ENCODE data around the gene RPS15. TPM values are rescaled to one million over a fixed set of nuclear protein-coding genes. Genes with fewer than 3 reads are reported as not detected.
"Not testable (repeated sequence)": the region's sequence is repeated elsewhere in the genome, so short reads cannot be mapped to it uniquely, and the experiment has no call there.

Gene RPS15
- total RNA-seq, 1 experiment from 2014 or later: 450 TPM

DNA sequence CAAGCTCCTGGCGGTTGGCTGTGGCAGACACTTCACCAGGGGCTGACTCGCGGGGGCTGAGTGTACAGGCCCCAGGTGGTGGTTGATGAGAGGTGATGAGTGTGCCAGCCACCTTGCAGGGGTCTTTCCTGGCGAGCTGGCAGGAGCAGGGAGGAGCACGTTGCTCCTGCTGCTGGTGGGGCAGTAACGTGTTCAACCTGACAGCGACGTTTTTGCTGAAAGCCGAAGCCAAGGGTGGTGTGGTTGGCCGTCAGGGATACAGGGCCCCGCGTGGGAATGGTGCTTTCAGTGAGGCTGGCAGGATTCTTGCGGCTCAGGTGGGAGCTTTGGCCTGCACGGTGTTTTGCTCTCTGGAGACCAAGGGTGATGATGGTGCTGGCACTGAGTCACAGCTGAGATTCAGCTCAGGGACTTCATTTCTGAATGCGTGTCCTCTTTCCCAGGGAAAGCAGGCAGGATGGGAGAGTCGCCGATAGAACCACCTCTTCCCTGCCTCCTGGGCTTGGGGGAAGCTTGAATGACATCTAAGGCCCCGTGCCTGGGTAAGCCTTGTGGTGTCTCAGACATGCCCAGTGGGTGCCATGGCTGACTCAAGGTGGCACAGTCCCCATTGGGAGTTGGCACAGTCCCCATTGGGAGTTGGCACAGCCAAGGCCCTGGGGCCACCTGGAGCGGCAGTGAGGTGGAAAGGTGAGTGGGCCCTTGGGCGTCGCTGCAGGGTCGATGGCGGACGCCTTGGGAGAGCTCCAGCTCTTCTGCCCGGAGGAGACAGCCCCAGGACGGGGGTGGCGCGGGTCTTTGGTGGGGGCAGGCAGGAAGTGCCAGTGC, 22.0 kb upstream of the RPS15 start:
- no peak for DNase-seq (ENCODE audit: low read depth)
- in situ Hi-C loops (cut with HindIII; ENCODE audit: low pct_unique_long_range_greater_than_20kb, low sequenced_read_pairs): no loop called here

DNA sequence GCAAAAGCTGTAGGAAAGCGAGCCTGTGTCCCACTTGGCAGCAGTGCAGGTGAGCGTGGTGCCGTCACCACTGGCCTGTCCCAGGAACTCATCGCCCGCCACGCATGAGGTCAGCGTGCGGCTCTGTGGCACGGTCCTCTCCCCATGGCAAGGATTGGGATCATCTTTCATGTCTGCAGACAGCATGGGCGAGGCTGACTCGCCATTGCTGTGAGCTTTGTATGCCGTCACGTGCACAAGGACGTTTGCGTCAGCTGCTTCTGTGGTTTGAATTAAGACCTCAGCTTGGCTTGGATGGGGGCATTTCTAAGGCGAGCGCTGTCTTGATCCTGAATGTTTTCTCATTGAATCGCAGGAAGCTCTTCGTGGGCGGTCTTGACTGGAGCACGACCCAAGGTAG, 21.1 kb upstream of the RPS15 start:
- in situ Hi-C loops (cut with HindIII; ENCODE audit: low pct_unique_long_range_greater_than_20kb, low sequenced_read_pairs): no loop called here

DNA sequence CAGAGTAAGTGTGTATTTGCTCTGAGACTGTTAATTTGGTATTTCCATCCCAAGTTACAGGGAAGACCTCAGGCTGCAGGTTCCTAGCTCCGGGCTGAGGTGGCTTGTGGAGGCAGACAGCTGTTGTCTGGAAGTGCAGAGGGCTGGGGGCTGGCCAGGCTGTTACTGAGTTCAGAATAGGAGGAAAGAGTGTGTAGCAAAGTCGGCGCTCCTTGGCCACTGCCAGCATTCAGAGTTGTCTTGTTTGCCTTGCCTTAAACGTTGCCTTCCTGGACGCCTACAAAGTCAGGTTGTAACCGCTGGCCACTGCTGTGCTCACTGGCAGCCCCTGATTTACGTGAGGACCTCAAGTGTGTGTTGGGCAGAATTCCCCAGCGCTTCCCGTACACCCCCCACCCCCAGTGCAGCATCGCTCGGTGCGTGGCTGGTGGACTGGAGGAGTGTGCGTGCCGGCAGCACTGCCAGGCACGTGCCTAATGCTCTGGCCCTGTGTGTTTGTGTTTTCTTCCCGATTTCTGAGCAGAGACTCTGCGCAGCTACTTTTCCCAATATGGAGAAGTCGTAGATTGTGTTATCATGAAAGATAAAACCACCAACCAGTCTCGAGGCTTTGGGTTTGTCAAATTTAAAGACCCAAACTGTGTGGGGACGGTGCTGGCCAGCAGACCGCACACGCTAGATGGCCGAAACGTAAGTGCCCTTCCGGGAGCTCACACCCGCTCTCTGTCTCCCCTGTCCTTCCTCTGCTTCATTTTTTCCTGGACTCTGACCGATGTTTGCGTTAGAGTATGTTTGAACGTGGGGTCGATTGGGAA, 20.3 kb upstream of the RPS15 start:
- in situ Hi-C loops (cut with HindIII; ENCODE audit: low pct_unique_long_range_greater_than_20kb, low sequenced_read_pairs): no loop called here
- no peak for DNase-seq (ENCODE audit: low read depth)

More for the DNA sequence above, 21.1 kb upstream of the RPS15 start:
- no peak for DNase-seq (ENCODE audit: low read depth)

DNA sequence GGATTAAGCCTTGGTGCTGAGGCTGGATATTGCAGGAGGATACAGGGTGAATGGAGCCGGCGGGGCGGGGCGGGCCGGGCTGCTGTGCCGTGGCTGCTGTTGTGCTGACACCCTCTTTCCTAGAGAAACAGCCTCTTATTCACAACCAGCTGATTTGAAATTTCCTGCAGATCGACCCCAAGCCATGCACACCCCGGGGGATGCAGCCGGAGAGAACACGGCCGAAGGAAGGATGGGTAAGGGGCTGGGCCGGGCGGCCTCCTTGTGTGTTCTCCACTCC, 19.8 kb upstream of the RPS15 start:
- in situ Hi-C loops (cut with HindIII; ENCODE audit: low pct_unique_long_range_greater_than_20kb, low sequenced_read_pairs): no loop called here
- DNase-seq (ENCODE audit: low read depth): no peak

DNA sequence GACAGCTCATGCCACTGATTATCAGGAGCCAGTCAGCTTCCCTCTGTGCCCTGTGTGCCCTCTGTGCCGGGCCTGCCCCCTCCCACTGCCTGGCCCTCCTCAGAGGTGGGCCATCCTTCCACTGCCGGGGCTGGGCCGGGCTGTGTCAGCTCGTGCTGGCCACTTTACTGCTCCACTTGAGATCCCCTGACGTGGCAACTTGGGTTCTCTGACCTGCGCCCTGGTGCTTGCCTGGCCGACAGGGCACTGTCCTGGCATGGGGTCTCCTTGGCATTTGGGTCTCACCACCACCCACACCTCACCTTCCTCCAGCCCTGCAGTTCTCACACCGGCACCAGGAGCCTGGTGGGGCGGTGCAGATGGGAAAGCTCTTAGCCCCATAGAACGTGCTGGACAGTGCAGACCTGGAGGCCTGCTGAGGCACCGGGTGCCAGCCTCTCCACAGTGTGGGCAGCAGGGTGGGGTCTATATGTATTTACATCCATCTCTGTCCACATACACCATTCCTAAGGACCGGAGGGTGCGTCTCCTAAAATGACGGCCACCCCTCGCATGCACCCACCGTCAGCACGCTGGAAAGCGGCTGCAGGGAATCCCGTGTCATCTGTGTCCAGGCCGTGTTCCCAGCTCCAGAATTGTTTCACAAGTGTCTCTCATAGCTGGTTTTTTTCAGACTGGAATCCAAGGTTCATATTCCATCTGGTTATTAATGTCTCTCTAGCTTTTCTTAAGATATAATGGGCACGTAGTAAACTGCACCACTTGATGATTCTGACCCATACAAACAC, 19.1 kb upstream of the RPS15 start:
- in situ Hi-C loops (cut with HindIII; ENCODE audit: low pct_unique_long_range_greater_than_20kb, low sequenced_read_pairs): no loop called here
- no peak for DNase-seq (ENCODE audit: low read depth)

DNA sequence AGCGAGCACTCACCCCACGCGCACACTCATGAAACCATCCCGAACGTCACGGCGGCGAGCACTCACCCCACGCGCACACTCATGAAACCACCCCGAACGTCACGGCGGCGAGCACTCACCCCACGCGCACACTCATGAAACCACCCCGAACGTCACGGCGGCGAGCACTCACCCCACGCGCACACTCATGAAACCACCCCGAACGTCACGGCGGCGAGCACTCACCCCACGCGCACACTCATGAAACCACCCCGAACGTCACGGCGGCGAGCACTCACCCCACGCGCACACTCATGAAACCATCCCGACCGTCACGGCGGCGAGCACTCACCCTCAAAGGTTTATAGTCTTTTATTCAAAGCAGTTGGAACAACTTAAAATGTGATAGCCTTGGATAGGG, 18.1 kb upstream of the RPS15 start:
- DNase-seq (ENCODE audit: low read depth); in situ Hi-C loops (cut with HindIII; ENCODE audit: low pct_unique_long_range_greater_than_20kb, low sequenced_read_pairs): not testable (repeated sequence)

DNA sequence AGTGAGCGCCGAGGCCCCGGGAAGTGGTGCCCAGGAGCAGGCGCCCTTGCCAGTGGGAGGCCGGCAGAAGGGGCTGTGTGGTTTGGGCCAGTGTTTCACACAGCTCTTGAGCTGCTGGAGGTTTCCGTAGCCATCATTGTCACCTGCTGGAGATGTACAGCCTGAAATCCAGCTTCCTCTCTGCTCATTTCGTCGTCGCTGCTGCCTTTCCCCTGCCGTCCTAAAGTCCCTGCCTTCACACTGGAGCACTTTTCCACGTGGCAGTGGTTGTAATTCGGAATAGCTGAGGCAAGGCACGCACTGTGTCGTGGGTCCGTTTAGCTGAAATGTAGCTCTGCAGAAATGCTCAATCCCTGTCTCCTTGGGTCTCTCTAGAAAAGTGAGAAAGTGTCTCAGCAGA, 17.6 kb upstream of the RPS15 start:
- no peak for DNase-seq (ENCODE audit: low read depth)

DNA sequence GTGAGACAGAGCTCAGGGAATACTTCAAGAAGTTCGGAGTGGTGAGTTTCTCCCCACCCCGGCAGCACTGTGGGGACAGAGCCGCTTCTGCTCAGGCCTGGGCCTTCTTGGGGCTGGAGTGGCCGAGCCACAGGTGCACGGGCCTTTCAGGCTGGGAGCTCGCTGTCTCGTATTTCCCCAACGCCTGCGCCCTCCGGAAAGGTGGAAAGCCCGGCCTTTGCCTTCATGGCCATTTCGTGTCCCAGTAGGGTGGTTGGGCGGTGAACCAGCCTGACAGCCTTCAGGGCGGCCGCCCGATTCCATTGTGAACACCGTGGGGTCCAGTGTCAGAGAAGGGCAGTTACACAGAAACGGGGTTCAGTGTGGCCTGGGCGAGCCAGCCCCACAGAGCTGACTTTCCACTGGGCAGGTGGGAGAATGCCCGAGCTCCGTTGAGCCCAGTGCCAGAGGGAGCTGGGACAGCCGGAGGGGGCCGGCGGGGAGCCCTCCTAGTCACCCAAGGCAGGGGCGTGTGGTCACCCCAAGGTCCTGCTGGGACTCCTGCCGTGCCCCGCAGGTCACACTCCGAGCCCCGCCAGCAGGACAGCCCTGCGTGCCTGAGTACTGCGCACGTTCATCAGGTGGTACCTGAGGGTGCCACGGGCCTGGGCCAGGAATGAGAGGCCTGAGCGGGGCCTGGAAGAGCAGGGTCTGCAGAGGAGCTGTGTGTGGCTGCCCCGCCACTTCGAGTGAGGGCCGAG, 16.8 kb upstream of the RPS15 start:
- DNase-seq (ENCODE audit: low read depth): no peak
- in situ Hi-C loops (cut with HindIII; ENCODE audit: low pct_unique_long_range_greater_than_20kb, low sequenced_read_pairs): no loop called here

More for the DNA sequence above, 17.6 kb upstream of the RPS15 start:
- in situ Hi-C loops (cut with HindIII; ENCODE audit: low pct_unique_long_range_greater_than_20kb, low sequenced_read_pairs): no loop called here

DNA sequence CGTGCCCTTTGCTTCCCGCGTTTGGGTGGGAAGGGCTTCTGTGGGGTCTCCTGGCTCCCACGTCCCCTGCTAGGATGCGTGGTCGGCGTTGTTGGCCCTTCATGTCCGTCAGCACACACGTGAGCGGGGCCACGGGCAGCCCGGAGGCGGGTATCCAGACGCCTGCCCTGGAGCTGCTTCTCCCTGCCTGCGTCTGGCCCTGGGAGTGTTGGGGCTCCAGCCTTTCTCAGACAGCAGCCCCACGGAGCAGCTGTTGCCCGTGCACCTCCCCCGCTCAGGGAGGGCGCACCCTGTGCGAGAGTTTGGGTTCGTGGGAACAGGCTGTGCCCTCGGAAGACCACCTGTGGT, 16.3 kb upstream of the RPS15 start:
- in situ Hi-C loops (cut with HindIII; ENCODE audit: low pct_unique_long_range_greater_than_20kb, low sequenced_read_pairs): no loop called here

DNA sequence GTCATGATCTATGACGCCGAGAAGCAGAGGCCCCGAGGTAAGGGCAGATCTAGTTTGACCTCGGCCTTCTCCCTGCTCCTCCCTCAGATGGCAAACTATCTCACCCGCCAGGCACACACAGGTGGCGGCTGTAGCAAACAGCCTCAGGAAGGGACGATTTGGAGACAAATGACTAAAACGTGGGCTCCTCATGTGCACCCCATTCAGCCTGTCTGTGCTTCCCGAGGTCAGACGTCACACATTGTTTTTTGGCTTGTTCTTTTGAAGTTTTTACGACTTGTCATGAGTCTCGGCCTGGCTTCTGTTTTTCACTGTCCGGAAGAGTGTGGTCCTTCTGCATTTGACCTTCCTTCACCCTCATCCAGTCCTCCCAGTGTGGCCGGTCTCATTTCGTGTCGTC, 15.8 kb upstream of the RPS15 start:
- DNase-seq (ENCODE audit: low read depth): no peak
- in situ Hi-C loops (cut with HindIII; ENCODE audit: low pct_unique_long_range_greater_than_20kb, low sequenced_read_pairs): no loop called here

More for the DNA sequence above, 16.3 kb upstream of the RPS15 start:
- DNase-seq (ENCODE audit: low read depth): no peak

DNA sequence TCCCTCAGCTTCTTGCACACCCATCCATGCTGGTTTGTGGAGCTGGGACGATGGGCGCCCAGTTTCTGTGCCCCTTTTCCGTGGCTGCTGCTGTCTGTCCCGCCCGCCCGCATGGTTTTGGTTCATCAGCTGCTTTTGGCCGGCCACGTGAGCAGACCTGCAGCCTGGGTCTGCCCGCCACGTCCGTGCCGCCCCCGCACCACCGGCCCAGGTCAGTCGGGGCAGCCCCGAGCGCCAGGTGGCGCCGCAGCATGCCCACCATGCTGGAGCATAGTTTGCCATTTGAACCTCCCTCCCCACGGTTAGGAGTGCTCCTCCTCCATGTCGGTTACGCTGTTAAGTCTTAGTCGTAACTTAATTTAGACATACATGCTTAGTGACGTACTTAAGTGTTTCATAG, 15.3 kb upstream of the RPS15 start:
- DNase-seq (ENCODE audit: low read depth): no peak
- in situ Hi-C loops (cut with HindIII; ENCODE audit: low pct_unique_long_range_greater_than_20kb, low sequenced_read_pairs): no loop called here

DNA sequence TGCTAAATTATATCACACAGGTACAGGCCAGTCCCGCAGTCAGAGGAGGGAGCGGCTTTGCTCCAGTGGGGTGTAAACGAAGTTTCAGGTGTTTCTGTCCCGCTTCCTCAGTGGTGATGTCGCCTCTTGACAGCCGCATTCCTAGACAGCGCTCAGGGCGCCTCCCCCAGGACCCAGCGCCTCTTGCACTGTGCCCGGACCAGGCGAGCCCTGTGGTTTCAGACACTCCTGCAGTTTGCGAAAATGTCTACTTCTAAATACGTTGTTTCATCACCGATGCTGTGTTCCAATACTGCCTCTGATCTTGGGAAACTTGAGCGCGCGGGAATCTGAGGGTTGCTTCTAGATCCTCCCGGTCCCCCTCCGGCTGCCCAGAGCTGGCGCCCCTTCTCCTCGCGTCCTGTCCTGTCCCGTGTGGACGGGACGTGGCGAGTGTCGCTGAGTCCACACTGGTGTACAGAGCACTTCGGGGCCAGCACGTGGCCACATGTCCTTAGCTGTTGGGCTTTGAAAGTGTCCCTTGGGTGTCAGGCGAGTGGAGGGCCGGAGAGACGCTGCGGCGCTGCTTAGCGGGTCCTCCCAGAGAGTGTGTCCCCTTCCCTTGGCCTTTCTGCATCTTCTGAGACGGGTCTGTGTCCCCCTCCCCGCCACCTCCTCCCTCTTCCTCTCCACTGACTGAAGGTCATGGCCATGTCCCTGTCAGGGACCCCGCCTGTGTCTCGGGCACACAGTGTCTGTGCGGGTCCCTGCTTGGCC, 14.6 kb upstream of the RPS15 start:
- no peak for DNase-seq (ENCODE audit: low read depth)
- in situ Hi-C loops (cut with HindIII; ENCODE audit: low pct_unique_long_range_greater_than_20kb, low sequenced_read_pairs): no loop called here

DNA sequence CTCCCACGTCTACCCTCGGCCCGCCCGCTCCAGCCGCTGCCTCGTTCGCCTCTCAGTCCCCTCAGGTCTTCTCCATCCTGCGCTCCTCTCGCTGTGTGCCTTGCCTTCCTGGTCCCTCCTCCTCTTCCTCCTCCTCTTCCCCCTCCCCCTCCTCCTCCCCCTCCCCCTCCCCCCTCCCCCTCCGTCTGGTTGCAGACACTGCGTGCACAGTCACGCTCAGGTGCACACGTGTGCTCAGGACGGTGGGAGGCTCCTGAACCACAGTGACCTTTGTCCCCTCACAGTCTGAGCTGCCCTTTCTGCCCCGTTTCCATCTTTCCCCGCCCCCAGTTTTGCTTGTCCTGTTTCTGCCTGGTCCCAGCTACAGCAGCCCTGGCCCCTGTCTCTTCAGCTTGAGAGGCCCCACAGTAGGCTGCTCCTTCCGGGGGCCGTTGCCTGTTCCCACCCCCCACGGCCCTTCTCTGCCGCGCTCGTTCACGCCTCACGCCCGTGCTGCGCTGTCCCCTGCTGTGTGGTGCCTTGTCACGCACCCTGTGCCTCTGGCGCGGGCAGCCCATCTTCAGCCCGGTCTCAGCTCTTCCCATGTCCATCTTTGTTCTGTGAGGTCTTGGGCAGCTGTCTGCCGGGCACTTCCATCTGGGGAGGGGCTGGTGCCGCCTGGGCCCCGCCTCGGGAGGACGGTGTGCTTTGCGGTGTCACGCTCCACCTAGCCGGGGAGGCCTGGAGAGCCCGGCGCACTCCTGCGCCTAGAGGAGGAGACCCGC, 13.8 kb upstream of the RPS15 start:
- in situ Hi-C loops (cut with HindIII; ENCODE audit: low pct_unique_long_range_greater_than_20kb, low sequenced_read_pairs): no loop called here
- no peak for DNase-seq (ENCODE audit: low read depth)

DNA sequence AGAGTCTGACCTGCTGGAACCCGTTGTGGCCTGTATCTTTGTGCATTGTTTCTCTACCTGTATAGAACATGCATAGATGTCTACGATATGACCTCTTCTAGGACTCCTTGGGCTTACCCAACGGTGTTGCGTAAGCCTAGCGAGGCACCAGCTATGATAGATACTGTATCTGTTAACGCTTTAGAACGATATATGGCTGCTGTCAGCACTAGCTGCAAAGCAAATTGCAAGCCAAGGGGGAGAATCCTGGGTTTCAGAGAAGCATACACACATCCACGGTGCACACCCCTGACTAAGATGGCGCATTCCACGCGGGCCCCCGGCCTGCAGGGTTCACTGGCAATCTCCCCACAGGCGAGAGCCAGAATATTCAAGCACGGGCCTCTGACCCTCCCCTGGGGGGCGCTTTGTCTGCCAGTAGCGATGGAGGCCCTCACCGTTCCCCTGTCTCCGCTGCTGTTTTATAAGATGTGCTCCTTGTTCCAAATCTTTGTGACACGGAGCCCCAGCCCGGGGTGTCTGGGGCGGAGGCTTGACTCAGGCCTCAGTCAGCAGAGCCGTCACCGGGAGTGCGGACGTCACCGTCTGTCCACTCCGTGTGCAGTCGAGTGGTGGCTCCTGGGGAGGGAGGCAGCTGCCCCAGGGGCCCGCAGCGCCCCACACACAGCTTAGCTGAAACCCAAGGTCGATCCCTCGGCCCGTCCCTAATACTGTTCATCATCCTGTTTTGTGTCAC, 12.9 kb upstream of the RPS15 start:
- no peak for DNase-seq (ENCODE audit: low read depth)
- in situ Hi-C loops (cut with HindIII; ENCODE audit: low pct_unique_long_range_greater_than_20kb, low sequenced_read_pairs): no loop called here

DNA sequence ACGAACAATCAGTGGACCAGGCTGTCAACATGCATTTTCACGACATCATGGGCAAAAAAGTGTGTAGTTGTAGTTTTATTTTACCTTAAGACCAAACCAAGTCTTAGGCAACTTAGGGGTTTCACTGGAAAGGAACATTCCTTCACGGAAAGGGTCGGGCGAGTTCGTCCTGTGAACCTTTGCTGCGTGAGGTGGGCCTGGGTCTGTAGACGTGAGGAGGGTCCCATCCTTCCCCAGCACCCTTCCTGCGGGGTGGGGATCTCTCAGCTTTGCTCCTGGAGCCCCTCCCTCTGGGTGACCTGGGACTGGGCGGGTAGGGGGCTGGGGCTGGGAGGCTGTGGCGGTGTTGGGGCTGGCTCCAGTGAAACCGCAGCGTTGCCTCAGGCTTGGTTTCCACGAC, 12.3 kb upstream of the RPS15 start:
- in situ Hi-C loops (cut with HindIII; ENCODE audit: low pct_unique_long_range_greater_than_20kb, low sequenced_read_pairs): no loop called here
- DNase-seq (ENCODE audit: low read depth): no peak

DNA sequence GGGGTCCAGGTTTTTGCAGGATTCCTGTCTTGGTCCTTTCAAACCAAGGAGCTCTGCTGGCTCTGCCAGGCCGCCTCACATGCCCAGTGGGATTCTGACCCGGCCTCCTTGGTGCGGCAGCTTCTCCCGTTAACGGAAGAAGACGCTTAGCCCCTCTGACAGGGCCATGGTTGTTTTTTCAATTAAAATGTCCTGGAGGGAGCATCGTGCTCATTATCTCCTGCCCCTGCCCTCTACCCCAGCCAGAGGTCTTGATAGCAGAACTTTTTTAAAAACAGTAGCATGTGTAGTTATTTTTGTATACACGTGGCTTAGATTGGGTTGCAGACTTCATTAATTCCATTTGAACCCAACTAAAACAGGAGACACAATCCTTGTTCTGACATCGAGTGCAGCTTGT, 11.5 kb upstream of the RPS15 start:
- in situ Hi-C loops (cut with HindIII; ENCODE audit: low pct_unique_long_range_greater_than_20kb, low sequenced_read_pairs): no loop called here
- DNase-seq (ENCODE audit: low read depth): no peak

Data from Caki2 (cell line).